Tibial nerve (tissue), 4 donors: ENCODE data around the gene TRHDE.

ENCODE experiments used
- CTCF ChIP-seq, 5 experiments: fragments of 200-600 bp in 3 of 5; fragments of 450-650 bp in 2 of 5; sonication (generic) in 3 of 5; IDR thresholded peaks; one replicate each; pipeline ENCODE4 v1.5.1; 2016 to 2019; ENCODE audit warnings: antibody characterized with exemption in 5 of 5, mild to moderate bottlenecking in 3 of 5, moderate library complexity in 2 of 5
- EP300 ChIP-seq, 2 donors: sonication (generic); formaldehyde crosslinking; IDR thresholded peaks; one replicate each; pipeline ENCODE4 v1.6.1; 2017; ENCODE audit warnings: antibody characterized with exemption in 2 of 2, mild to moderate bottlenecking in 1 of 2
- POLR2A ChIP-seq, 2 donors: fragments of 450-650 bp; IDR thresholded peaks; one replicate each; pipeline ENCODE4 v1.6.1; 2017; ENCODE audit warnings: antibody characterized with exemption in 2 of 2, mild to moderate bottlenecking in 2 of 2, moderate library complexity in 2 of 2

- TF ChIP-seq EP300 (IDR thresholded peaks at IDR 0.05), result no peak
- TF ChIP-seq CTCF (IDR thresholded peaks at IDR 0.05), result no peak
- no peak for TF ChIP-seq POLR2A (IDR thresholded peaks at IDR 0.05)
These were observed 116.2 kb downstream of the TRHDE start for GRCh38 chr12:72388322-72388721.
